Activated CD4-positive, alpha-beta memory T cell treated with anti-CD3 and anti-CD28 coated beads, Interleukin-2, amount 10 ng/mL, durations not matched to agents 7 days and 5 days (primary cell): Measurements from ENCODE around the gene ABHD13. TPM values are rescaled to one million over a fixed set of nuclear protein-coding genes. Genes with fewer than 3 reads are reported as not detected.
A peak's percentile ranks its signal among the peaks of the same experiment; 100 is the strongest.
"Not testable (repeated sequence)": the region's sequence is repeated elsewhere in the genome, so short reads cannot be mapped to it uniquely, and the experiment has no call there.

Experiments
- CTCF ChIA-PET: fragments of 350-600 bp; sonication (Branson Sonifier 250); formaldehyde crosslinking; loops from one replicate; lab custom pipeline; 2021; ENCODE audit warnings: antibody characterized with exemption, inconsistent platforms; lab: Charles Lee
- POLR2A ChIA-PET: fragments of 350-600 bp; sonication (Branson Sonifier 250); formaldehyde crosslinking; loops from one replicate; lab custom pipeline; 2021; ENCODE audit warnings: antibody characterized with exemption; lab: Charles Lee
- DNase-seq: peaks from one replicate; pipeline ENCODE4 v3.0.0-alpha.2; 2020
- H3K27ac Mint-ChIP-seq: one replicate; pipeline ENCODE4 v1.8.0; 2021; ENCODE audit warnings: mild to moderate bottlenecking, mixed read lengths
- H3K27me3 Mint-ChIP-seq: one replicate; pipeline ENCODE4 v1.8.0; 2021; ENCODE audit warnings: mixed read lengths
- H3K36me3 Mint-ChIP-seq: one replicate; pipeline ENCODE4 v1.8.0; 2021; ENCODE audit warnings: low read depth, mixed read lengths
- H3K4me1 Mint-ChIP-seq: one replicate; pipeline ENCODE4 v1.8.0; 2021; ENCODE audit warnings: mixed read lengths
- H3K4me3 Mint-ChIP-seq: one replicate; pipeline ENCODE4 v1.8.0; 2021; ENCODE audit warnings: mild to moderate bottlenecking, mixed read lengths
- H3K9me3 Mint-ChIP-seq: one replicate; pipeline ENCODE4 v1.8.0; 2021; ENCODE audit warnings: mixed read lengths
- total RNA-seq, 2 experiments: library from RNA; stranded (reverse); gene quantifications; one replicate each; pipeline ENCODE4 v1.2.3, GENCODE V29; 2021

The ABHD13 gene
- total RNA-seq, 2 experiments from 2014 or later, result 10.2 to 10.8 TPM

DNA sequence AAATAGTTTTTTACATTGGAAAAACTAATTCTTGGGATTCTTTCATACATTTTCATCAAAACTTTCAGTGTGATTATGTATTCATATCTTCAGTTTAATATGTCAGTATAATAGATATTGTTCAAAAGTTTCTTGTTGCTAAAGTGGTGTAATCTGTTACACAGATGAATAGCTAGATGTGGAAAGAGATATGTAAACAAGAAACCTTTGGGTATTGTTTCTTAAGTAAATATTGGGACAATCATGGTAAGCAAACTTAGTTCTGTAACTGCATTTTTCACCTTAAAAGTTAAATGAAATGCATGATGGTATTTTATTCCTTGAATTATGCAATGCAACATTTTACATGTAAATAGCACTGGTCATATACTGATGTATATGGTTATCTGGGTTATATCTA, 12.2 kb downstream of the ABHD13 start:
- Mint-ChIP-seq H3K36me3 (peaks cover 11% of the 10 kb centered on the region), H3K4me1 (peaks cover 14% of the 10 kb centered on the region), H3K4me3 (no peak overlapping the region), H3K9me3 (no peaks in the 10 kb centered on the region), H3K27ac (no peak overlapping the region), H3K27me3 (no peaks in the 10 kb centered on the region)
- POLR2A ChIA-PET, result no interaction called here
- CTCF ChIA-PET, result no interaction called here
- DNase-seq, result no peak

DNA sequence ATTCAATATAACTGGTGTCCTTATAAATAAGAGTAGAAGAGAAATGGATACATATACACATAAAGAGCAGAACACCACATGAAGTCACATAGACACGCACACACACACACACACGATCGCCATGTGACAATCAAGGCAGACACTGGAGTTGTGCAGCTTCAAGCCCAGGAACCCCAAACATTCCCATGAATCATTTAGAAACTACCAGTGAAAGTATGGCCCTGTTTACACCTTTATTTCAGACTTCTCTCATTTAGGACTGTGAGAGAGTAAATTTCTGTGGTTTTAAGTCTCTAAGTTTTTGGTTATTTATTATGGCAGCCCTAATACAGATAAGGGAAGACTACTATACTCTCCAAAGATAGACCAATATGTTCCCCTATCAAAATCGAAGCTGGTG, 31.0 kb downstream of the ABHD13 start:
- POLR2A ChIA-PET, result no interaction called here
- no peak overlapping the region for H3K27ac Mint-ChIP-seq

DNA sequence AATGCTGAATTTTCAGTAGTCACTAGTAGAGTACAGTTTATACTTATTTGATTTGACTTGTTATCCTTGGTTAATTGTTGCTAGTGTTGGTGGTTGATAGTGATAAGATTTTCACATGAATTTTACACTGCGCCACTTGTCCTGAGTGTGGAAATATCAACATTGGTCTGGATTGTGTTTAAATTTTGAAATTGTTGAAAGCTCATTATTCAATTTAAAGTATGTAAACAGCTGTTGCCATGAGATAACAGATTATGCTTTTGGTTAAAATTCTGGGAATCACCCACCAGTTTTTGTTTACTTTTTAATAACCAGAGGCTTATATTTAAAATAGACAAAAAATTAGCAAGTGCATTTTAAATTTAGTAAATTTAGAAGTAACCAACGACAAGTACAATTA, 39.1 kb downstream of the ABHD13 start:
- no peak overlapping the region for H3K27ac Mint-ChIP-seq
- no peaks in the 10 kb centered on the region for H3K27me3 Mint-ChIP-seq
- peaks cover 4% of the 10 kb centered on the region for H3K36me3 Mint-ChIP-seq
- H3K4me3 Mint-ChIP-seq, result no peak overlapping the region
- no peaks in the 10 kb centered on the region for H3K4me1 Mint-ChIP-seq
- CTCF ChIA-PET, result no interaction called here
- no peaks in the 10 kb centered on the region for H3K9me3 Mint-ChIP-seq
- DNase-seq, result no peak
- POLR2A ChIA-PET, result no interaction called here

More for the DNA sequence above, 31.0 kb downstream of the ABHD13 start:
- peaks cover 24% of the 10 kb centered on the region for H3K9me3 Mint-ChIP-seq
- peaks cover 7% of the 10 kb centered on the region for H3K36me3 Mint-ChIP-seq
- H3K4me3 Mint-ChIP-seq, result no peak overlapping the region
- no peaks in the 10 kb centered on the region for H3K27me3 Mint-ChIP-seq
- DNase-seq, result no peak
- CTCF ChIA-PET, result no interaction called here
- H3K4me1 Mint-ChIP-seq, result no peaks in the 10 kb centered on the region

DNA sequence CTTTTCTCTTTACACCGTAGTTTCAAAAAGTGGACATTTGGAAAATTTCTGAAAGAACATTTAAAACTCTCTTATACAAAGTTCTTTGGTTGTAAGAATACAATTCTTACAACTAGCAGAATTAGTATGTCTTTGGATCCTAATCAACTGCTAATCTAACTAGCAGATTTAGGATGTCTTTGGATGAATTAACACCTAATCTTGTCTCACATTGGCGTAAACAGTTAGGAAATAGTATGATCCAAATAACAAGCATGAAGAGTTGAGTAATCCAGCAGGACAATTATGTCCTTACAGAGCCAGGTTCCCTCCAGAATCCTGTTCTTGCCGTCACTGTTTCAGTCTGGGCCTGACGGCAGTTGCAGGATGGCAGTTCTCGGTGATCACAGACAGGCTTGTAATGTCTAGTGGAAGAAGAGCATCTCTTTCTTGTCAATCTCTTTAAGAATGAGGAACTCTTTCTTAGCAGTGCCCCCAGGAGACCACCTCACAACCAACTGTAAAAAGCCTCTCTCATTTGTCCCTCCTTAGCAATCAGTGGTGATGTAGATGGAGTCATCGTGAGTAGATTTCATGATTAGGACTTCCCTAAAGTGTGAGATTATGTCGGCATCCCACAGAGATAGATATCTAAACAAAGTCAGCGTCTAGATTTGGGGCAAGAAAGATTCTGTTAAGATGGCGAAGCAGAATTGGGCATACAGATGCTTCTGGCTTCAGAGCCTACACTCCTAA, 45.6 kb downstream of the ABHD13 start:
- Mint-ChIP-seq H3K27ac (no peak overlapping the region), H3K4me3 (no peak overlapping the region), H3K36me3 (no peaks in the 10 kb centered on the region), H3K4me1 (peaks cover 13% of the 10 kb centered on the region), H3K27me3 (no peaks in the 10 kb centered on the region), H3K9me3 (no peaks in the 10 kb centered on the region)
- no peak for DNase-seq
- ChIA-PET POLR2A (no interaction called here), CTCF (no interaction called here)

DNA sequence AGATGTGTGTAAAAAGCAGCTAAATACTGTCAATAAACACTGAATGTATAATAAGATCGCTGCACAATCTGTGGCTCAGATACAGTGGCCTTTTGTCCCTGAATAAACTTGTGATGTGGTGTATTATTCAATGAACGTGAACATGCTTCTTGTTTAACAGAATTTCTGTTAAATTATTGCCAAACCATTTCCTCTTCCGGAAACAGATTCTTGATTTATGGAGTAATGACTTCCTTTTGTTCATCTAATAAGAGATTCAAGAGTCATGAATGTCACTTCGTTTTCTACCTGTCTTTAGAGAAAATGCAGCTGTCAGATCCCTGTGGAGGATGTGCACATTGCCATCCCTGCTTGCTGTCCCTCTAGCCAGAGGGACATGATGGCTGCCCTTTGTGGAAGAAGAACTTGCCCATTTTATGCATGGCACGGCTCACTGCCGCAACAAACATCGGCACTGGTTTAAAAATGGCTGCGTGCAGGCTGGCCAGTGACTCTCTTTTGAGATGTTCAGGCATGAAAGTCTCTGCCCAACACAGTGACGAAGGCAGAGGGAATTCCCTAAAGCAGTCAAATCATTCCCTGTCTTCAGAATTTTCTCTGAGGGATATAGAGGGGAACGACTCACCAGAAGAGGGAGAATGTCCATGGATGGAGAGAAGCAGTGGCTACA, 48.3 kb downstream of the ABHD13 start:
- Mint-ChIP-seq H3K36me3 (no peaks in the 10 kb centered on the region), H3K27me3 (no peaks in the 10 kb centered on the region), H3K4me1 (peaks cover 31% of the 10 kb centered on the region), H3K27ac (no peak overlapping the region), H3K4me3 (no peak overlapping the region), H3K9me3 (no peaks in the 10 kb centered on the region)
- CTCF ChIA-PET, result no interaction called here
- POLR2A ChIA-PET, result no interaction called here
- DNase-seq, result no peak

DNA sequence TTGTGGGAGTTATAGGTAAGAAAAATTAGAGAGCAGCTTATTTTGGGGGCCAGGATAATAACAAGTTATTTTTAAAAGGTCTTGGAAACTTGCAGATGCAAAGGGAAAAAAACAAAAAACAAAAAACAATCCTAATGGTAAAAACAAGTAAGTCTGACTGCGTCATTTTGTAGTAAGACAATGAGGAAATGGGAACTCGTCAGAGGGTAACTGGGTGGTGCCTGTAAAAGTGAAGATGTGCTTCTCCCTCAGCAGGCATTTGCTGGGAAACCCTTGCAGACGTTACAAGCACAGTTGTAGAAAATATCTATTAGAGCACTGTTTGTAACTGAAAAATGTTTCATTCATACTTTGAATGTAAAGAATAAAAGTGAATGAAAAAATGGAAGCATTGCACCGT, 49.2 kb downstream of the ABHD13 start:
- Mint-ChIP-seq H3K27me3 (no peaks in the 10 kb centered on the region), H3K27ac (no peak overlapping the region), H3K4me3 (no peak overlapping the region), H3K36me3 (no peaks in the 10 kb centered on the region), H3K4me1 (peaks cover 34% of the 10 kb centered on the region), H3K9me3 (no peaks in the 10 kb centered on the region)
- POLR2A ChIA-PET, result no interaction called here
- no peak for DNase-seq
- CTCF ChIA-PET, result no interaction called here

DNA sequence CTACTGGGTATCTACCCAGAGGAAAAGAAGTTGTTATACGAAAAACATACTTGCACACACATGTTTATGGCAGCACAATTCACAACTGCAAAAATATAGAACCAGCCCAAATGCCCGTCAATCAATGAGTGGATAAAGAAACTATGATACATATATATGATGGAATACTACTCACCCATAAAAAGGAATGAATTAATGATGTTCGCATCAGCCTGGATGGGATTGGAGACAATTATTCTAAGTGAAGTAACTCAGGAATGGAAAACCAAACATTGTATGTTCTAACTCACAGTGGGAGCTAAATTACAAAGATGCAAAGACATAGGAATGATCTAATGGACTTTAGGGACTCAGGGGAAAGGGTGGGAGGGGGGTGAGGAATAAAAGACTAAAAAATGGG, 49.7 kb downstream of the ABHD13 start:
- POLR2A ChIA-PET, DNase-seq, H3K36me3 Mint-ChIP-seq, H3K27me3 Mint-ChIP-seq, H3K9me3 Mint-ChIP-seq, H3K4me3 Mint-ChIP-seq, H3K27ac Mint-ChIP-seq: not testable (repeated sequence)
- peaks cover 36% of the 10 kb centered on the region for H3K4me1 Mint-ChIP-seq
- CTCF ChIA-PET, result interaction anchor here (2.8 kb wide), 1 partner anchor 7 kb away, joined by 9 read pairs; no protein-coding TSS in a partner anchor

DNA sequence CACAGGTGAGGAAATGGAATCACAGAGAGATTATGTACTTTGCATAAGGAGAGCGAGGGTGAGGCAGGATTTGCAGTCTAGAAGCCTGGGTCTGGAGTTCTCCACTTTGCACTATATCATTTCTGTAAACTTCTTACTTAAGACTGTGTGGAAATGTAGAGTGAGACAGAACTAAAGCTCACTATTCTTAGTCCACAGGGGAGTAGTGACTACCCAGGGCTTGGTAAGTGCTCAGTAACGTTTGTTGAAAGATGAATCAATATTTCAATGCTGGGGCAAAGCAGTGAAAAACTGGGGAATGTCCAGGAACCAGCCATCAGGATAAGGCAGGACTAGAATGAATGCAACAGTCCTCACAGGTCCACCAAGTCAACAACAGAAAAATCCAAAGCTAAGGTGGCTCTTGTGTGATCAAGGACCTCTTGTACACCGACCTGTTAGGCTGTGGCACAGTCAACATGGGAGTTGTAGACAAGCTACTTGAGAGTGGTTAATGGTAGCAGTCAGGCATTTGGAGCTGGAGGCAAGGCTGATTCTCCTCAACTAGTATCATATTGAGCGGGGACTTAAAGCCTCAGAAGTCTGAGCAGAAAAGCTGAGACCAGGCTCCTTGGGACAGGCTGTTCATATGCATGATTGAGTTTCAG, 50.4 kb downstream of the ABHD13 start:
- DNase-seq, result peak; percentile 19
- Mint-ChIP-seq H3K4me1 (peaks cover 36% of the 10 kb centered on the region), H3K27ac (no peak overlapping the region), H3K27me3 (no peaks in the 10 kb centered on the region), H3K9me3 (no peaks in the 10 kb centered on the region), H3K36me3 (no peaks in the 10 kb centered on the region), H3K4me3 (no peak overlapping the region)
- CTCF ChIA-PET, result interaction anchor here (2.1 to 2.8 kb wide), 2 partner anchors 8 to 43 kb away, joined by 5 to 9 read pairs; no protein-coding TSS in a partner anchor
- POLR2A ChIA-PET, result interaction anchor here (1.1 kb wide), 1 partner anchor 17 kb away, joined by 3 read pairs; no protein-coding TSS in a partner anchor

DNA sequence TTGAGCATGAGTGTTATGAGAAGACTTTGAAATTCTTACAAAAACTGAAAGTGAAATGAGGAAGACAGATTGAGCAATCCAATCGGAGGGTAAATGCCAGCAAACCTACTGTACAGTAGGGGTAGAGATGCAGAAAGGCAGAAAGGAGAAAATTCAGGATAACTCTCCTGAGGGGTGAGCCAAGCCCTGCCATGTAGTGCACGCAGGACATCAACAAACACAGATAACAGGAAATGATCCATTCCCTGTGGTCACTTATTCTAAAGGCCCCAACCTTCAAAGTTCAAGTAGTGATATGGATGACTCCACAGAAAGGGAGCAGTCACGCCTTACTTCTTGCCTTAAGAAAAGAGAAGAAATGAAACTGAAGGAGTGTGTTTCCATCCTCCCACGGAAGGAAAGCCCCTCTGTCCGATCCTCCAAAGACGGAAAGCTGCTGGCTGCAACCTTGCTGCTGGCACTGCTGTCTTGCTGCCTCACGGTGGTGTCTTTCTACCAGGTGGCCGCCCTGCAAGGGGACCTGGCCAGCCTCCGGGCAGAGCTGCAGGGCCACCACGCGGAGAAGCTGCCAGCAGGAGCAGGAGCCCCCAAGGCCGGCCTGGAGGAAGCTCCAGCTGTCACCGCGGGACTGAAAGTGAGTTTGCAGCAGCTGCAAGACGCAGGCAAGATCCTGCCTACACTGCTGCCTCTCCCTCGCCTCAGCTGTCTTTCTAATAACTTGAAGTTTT, 51.6 kb downstream of the ABHD13 start, which contains the start of gene TNFSF13B:
Gene TNFSF13B (plus strand): TSS at position 118 of the 728 bp plus-strand sequence. CDS start 178 bp downstream, at position 296.
- ChIA-PET CTCF (interaction anchor here (1.1 to 2.8 kb wide), 3 partner anchors 9 to 53 kb away, joined by 3 to 9 read pairs (median 5); no protein-coding TSS in a partner anchor), POLR2A (interaction anchor here (1.2 kb wide), 1 partner anchor 51 kb away, joined by 8 read pairs; the partner anchor contains the start of gene ABHD13)
- Mint-ChIP-seq H3K9me3 (no peaks in the 10 kb centered on the region), H3K27me3 (no peaks in the 10 kb centered on the region), H3K36me3 (no peaks in the 10 kb centered on the region), H3K4me3 (peak within 1 kb of the TSS; percentile 76), H3K4me1 (peaks cover 36% of the 10 kb centered on the region), H3K27ac (peak within 1 kb of the TSS; percentile 82)
- peak; percentile 59 for DNase-seq

DNA sequence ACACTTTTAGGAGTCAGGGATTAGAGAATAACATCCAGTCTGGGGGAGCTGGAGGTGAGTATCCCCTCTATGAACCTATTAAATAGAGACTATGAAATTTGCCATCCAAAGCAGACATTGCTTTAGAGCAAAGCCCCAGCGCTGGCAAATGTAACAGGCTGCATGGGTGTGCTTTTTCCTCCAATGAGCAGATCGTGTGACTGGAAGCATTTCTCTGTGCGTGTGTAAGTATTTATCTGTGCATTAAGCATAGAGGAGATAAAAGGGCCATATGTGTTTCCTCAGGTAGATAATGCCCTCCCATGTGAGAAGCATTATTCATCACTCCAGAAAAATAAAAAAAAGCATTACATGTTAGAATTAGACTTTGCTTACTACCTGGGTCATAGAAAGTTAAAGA, 52.2 kb downstream of the ABHD13 start:
- Mint-ChIP-seq H3K4me1 (peaks cover 36% of the 10 kb centered on the region), H3K27ac (peak overlapping the region; percentile 82), H3K4me3 (peak overlapping the region; percentile 76), H3K36me3 (no peaks in the 10 kb centered on the region), H3K9me3 (no peaks in the 10 kb centered on the region), H3K27me3 (no peaks in the 10 kb centered on the region)
- ChIA-PET POLR2A (interaction anchor here (1.2 kb wide), 1 partner anchor 52 kb away, joined by 8 read pairs; the partner anchor contains the start of gene ABHD13), CTCF (interaction anchor here (1.1 to 2.8 kb wide), 3 partner anchors 10 to 52 kb away, joined by 3 to 9 read pairs (median 5); no protein-coding TSS in a partner anchor)
- no peak for DNase-seq

DNA sequence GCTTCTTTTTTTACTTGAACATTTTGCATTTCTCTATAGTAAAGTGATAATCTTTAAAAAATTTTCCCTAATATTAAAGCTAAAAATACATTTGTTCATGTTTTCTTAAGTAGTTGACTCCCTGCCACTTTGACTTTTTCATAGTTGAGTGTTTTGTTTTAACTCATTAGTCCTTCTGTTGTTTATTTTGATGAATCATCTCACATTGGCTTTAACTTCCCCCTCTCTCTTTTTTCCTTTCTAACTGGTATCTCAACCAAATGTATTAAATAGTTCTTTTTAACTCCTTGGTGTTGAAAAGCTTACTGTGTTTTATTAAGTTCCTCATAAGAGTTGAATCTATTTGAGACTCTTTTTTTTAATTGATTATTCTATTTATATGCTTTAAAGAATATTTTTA, 54.1 kb downstream of the ABHD13 start:
- Mint-ChIP-seq H3K36me3 (peaks cover 2% of the 10 kb centered on the region), H3K4me1 (peaks cover 24% of the 10 kb centered on the region)

DNA sequence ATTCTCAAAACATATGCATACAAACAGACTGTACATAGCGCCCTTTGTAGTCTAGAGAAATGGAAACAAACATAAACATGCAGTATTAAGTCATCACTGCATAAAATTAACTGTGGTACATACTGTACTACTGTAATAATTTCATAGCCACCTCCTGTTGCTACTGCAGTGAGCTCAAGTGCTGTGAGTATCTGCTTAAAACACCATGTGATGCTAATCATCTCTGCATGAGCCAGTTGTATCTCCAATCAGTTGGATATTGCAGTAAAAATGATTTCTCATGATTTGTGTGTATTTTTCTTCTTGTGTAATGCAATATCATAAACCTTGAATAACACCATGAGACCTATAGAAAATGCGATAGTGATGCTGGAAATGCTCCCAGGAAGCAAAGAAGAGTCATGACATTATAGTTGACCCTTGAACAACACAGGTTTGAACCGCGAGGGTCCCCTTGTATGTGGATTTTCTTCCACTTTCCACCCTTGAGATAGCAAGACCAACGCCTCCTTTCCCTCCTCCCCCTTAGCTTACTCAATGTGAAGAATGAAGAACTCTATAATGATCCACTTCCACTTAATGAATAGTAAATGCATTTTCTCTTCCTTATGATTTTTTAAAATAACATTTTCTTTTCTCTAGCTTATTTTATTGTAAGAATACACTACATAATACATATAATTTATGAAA, 55.4 kb downstream of the ABHD13 start:
- Mint-ChIP-seq H3K4me1 (peaks cover 25% of the 10 kb centered on the region), H3K36me3 (peaks cover 2% of the 10 kb centered on the region), H3K27ac (no peak overlapping the region), H3K9me3 (peaks cover 3% of the 10 kb centered on the region), H3K27me3 (no peaks in the 10 kb centered on the region), H3K4me3 (no peak overlapping the region)
- ChIA-PET POLR2A (no interaction called here), CTCF (no interaction called here)
- DNase-seq, result no peak

More for the DNA sequence above, 54.1 kb downstream of the ABHD13 start:
- Mint-ChIP-seq H3K27me3 (no peaks in the 10 kb centered on the region), H3K27ac (no peak overlapping the region), H3K9me3 (no peaks in the 10 kb centered on the region), H3K4me3 (no peak overlapping the region)
- CTCF ChIA-PET, result interaction anchor here (1.3 kb wide), 1 partner anchor 623 kb away, joined by 4 read pairs; no protein-coding TSS in a partner anchor
- no peak for DNase-seq
- POLR2A ChIA-PET, result no interaction called here
